ENCODE measurements around the gene TRIP4. TPM values are rescaled to one million over a fixed set of nuclear protein-coding genes. Genes with fewer than 3 reads are reported as not detected.
"Not testable (repeated sequence)": the region's sequence is repeated elsewhere in the genome, so short reads cannot be mapped to it uniquely, and the experiment has no call there.

TRIP4 gene
- total RNA-seq, 1 donor from 2014 or later: 8.6 TPM

GRCh38 chr15:64485796-64486195, 98.2 kb downstream of the TRIP4 start:
- no peak for DNase-seq (ENCODE audit: low read depth in 2 of 2)

DNA sequence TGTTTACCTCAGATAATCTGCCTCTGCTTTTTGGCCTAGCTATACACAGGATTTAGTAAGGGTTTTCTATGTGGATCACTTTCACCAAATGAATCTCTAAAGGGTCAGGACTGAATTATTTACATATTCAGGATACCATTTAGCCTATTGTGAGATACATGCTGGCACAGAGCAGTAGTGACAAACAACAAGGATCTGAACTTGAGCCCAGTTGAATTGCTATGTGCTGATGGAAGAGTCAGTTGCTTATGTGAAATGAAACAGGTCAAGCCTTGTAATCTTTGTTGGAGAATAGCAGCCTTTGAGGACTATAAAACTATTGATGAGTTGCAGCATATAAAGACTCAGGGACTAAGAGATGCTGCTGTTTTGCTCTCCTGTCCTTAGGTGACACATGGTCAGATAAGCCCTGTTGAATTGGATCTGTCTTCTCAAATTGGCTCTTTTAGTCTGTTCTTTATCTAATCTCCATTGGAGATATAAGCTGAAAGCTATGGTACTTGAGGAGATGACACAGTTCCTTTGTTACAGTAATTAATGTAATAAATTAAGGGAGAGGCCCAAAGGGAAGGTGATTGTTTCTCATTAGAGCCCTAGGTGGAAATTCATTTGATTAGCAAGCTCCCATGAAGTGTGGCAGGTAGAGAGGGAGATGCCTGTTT, 103.1 kb downstream of the TRIP4 start:
- DNase-seq (ENCODE audit: low read depth in 2 of 2): no peak

DNA sequence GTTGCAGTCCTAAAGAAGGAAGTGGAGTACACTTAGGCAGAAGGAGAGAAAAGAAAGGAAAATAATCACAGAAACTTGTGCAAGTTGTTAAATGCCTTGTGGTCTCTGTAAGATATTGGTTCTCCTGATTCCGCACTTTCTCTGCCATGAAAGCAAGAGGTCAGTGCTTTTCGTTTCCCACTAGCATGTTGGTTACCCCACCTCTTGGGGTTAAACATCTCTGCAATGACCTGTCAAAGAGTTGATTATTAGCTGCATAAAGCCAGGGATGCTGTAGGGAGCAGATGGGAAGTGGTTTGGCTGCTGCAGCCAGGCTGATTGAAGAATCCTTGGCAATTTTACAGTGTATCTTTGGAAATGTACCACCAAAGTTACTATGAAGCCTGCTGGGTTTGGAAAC, 106.0 kb downstream of the TRIP4 start:
- DNase-seq (ENCODE audit: low read depth in 2 of 2): no peak

GRCh38 chr15:64495968-64496367, 108.3 kb downstream of the TRIP4 start:
- not testable (repeated sequence) for DNase-seq (ENCODE audit: low read depth in 2 of 2)

- no peak for DNase-seq (ENCODE audit: low read depth in 2 of 2)
Observed at GRCh38 chr15:64500695-64501395, 113.2 kb downstream of the TRIP4 start.

DNA sequence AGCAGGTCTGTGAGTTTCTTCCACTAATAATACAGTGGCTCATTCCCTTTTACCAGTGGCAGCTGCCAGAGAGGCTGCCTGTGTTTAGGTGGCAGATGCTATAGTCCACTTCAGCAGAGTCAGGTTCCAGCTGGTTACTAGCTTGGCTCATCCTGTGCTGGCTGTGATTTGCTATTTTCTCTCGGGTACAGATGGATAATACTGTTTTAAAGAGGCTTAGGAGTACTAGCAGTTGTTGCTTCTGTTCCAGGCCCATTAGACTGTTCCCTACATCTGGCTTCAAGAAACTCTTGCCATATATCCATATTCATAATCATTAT, 113.7 kb downstream of the TRIP4 start:
- no peak for DNase-seq (ENCODE audit: low read depth in 2 of 2)

DNA sequence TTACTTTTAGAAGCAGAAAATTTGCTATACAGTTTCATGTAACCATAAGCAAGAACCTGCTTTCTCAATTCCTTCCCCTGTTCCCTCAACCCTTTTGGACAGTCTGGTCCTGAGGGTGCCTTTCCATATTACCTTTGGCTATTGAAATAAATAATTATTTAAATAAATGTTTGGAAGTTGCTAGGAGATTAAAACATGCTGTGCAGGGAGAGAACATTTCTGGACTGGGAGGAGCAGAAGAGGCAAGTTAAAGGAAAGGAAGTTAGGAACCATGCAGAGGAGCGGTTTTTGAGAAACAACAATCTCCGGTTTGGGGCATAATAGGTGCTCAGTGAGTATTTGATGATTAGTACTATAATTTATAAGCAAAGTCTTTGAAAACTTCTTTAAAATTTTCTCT, 114.5 kb downstream of the TRIP4 start:
- no peak for DNase-seq (ENCODE audit: low read depth in 2 of 2)

DNA sequence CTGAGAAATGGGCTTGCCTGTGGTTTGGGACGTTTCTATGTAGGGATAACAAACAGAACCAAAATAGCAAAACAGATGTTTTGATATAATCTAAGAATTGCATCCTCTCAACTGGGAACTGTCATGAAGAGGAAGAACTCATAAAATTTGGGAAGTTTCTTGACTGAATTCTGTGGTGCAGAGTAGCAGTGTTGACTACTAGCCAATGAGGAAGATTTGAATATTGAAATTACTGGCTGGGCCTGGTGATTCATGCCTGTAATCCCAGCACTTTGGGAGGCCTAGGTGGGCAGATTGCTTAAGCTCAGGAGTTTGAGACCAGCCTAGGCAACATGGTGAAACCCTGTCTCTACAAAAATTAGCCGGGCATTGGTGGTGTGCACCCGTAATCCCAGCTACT, 114.9 kb downstream of the TRIP4 start:
- no peak for DNase-seq (ENCODE audit: low read depth in 2 of 2)

- peak in 1 of 2 donors; percentile 84 for DNase-seq (ENCODE audit: low read depth in 2 of 2)
Observed at GRCh38 chr15:64503197-64503596, 115.6 kb downstream of the TRIP4 start.

DNA sequence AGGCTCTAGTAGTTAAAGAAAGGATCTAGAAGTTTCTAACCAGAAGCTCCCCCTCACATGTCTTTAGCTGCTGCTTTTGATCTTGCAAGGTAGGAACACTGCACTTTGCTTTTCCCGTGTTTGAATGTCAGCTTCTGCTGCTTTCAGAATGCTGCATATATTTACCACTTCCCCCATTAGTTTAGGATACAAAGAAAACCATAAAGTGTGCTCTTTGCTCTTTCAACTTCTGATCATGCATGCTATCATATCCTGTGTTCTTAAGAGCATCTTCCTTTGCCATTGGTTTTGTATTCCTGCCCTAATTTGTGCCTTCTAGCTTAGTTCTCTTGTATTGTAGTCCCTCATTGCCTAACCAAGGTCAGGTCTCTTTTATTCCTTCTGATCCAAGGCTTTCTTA, 116.0 kb downstream of the TRIP4 start:
- peak in 1 of 2 donors; percentile 10 for DNase-seq (ENCODE audit: low read depth in 2 of 2)

Other genes with a start within 250 kb of the TRIP4 start
- gene SNX22, start 236.1 kb upstream of the TRIP4 start, total RNA-seq: under 0.01 TPM in 2 replicates
- 634 and 667 TPM in 2 replicates for gene PPIB, start 224.8 kb upstream of the TRIP4 start, total RNA-seq
- gene CSNK1G1, start 31.7 kb upstream of the TRIP4 start, total RNA-seq: 17.1 and 19.7 TPM in 2 replicates
- 15.7 and 37.5 TPM in 2 replicates for gene PCLAF, start 6.4 kb upstream of the TRIP4 start, total RNA-seq
- gene ZNF609, start 72.7 kb downstream of the TRIP4 start, total RNA-seq: 12.1 and 18.0 TPM in 2 replicates

Measured in dermis microvascular lymphatic vessel endothelial cell (primary cell).